Measurements from ENCODE around the gene UBAP2.

DNA sequence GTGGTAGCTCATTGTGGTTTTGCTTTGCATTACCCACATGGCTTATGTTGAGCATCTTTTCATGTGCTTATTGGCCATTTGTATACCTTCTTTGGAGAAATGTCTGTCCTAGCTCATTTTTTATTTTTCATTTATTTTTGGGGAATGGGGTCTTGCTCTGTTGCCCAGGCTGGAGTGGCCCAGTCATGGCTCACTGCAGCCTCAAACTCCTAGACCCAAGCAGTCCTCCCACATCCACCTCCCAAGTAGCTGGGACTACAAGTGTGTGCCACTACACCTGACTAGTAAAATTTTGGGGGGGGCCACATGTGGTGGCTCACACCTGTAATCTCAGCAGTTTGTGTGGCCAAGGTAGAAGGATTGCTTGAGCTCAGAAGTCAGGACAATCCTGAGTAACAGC lies 154.4 kb downstream of the UBAP2 start:
- TF ChIP-seq POLR2A (IDR thresholded peaks at IDR 0.05) = no peak
- TF ChIP-seq, protein P1, sequence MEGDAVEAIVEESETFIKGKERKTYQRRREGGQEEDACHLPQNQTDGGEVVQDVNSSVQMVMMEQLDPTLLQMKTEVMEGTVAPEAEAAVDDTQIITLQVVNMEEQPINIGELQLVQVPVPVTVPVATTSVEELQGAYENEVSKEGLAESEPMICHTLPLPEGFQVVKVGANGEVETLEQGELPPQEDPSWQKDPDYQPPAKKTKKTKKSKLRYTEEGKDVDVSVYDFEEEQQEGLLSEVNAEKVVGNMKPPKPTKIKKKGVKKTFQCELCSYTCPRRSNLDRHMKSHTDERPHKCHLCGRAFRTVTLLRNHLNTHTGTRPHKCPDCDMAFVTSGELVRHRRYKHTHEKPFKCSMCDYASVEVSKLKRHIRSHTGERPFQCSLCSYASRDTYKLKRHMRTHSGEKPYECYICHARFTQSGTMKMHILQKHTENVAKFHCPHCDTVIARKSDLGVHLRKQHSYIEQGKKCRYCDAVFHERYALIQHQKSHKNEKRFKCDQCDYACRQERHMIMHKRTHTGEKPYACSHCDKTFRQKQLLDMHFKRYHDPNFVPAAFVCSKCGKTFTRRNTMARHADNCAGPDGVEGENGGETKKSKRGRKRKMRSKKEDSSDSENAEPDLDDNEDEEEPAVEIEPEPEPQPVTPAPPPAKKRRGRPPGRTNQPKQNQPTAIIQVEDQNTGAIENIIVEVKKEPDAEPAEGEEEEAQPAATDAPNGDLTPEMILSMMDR (IDR thresholded peaks at IDR 0.05) = no peak
- TF ChIP-seq POLR2AphosphoS5 (IDR thresholded peaks at IDR 0.05; ENCODE audit: insufficient read depth in 1 of 2, low read depth in 1 of 2) = no peak
